Activated CD8-positive, alpha-beta T cell treated with anti-CD3 and anti-CD28 coated beads, Interleukin-2, amount 10 ng/mL, durations not matched to agents 7 days and 5 days (primary cell): ENCODE measurements around the gene NEDD4. TPM values are rescaled to one million over a fixed set of nuclear protein-coding genes. Genes with fewer than 3 reads are reported as not detected.

Experiments used
- ATAC-seq: fragments of 150-1000 bp; cut with Tn5 transposase; one replicate; pipeline ENCODE4 v1.10.0; 2021; ENCODE audit warnings: moderate library complexity
- CTCF ChIA-PET: fragments of 350-600 bp; sonication (Branson Sonifier 250); formaldehyde crosslinking; loops from one replicate; lab custom pipeline; 2021; ENCODE audit warnings: antibody characterized with exemption; lab: Charles Lee
- POLR2A ChIA-PET: fragments of 350-600 bp; sonication (Branson Sonifier 250); formaldehyde crosslinking; loops from one replicate; lab custom pipeline; 2021; ENCODE audit warnings: antibody characterized with exemption; lab: Charles Lee
- DNase-seq: peaks from one replicate; pipeline ENCODE4 v3.0.0-alpha.2; 2020
- H3K27ac Mint-ChIP-seq: one replicate; pipeline ENCODE4 v1.8.0; 2021; ENCODE audit warnings: mild to moderate bottlenecking, mixed read lengths
- H3K27me3 Mint-ChIP-seq: one replicate; pipeline ENCODE4 v1.8.0; 2021; ENCODE audit warnings: low read depth, mixed read lengths
- H3K36me3 Mint-ChIP-seq: one replicate; pipeline ENCODE4 v1.8.0; 2021; ENCODE audit warnings: low read depth, mixed read lengths
- H3K4me1 Mint-ChIP-seq: one replicate; pipeline ENCODE4 v1.8.0; 2021; ENCODE audit warnings: low read depth, mixed read lengths
- H3K4me3 Mint-ChIP-seq: one replicate; pipeline ENCODE4 v1.8.0; 2021; ENCODE audit warnings: mild to moderate bottlenecking, mixed read lengths
- H3K9me3 Mint-ChIP-seq: one replicate; pipeline ENCODE4 v1.8.0; 2022; ENCODE audit warnings: mixed read lengths; ENCODE audit not compliant: insufficient read depth
- total RNA-seq, 2 experiments: library from RNA; stranded (reverse); gene quantifications; one replicate each; pipeline ENCODE4 v1.2.3, GENCODE V29; 2021

Gene NEDD4
- total RNA-seq, 2 experiments from 2014 or later, result 5.7 to 6.2 TPM

DNA sequence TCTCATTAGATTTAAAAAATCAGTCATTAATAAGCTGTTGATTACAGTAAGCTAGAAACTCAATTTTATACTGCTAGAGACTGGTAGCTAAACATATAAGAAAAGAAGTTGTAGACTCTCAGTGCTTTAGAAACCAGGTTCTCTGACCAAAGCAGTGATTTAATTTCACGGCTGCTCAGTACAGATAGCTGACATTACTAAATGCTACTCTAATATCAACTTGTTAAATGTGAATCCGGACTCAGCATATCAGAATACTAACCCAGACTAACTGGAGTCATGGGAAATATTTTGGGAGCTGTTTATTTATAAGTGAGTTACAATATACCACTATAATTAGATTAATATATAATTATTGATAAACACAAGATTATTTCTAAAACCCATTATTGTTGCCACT, 80.4 kb downstream of the NEDD4 start:
- ATAC-seq (no peak), DNase-seq (no peak)
- Mint-ChIP-seq H3K4me3 (no peak overlapping the region), H3K27me3 (no peaks in the 10 kb centered on the region), H3K4me1 (no peaks in the 10 kb centered on the region), H3K9me3 (no peaks in the 10 kb centered on the region), H3K36me3 (no peaks in the 10 kb centered on the region), H3K27ac (no peak overlapping the region)
- CTCF ChIA-PET, result no interaction called here
- POLR2A ChIA-PET, result no interaction called here

DNA sequence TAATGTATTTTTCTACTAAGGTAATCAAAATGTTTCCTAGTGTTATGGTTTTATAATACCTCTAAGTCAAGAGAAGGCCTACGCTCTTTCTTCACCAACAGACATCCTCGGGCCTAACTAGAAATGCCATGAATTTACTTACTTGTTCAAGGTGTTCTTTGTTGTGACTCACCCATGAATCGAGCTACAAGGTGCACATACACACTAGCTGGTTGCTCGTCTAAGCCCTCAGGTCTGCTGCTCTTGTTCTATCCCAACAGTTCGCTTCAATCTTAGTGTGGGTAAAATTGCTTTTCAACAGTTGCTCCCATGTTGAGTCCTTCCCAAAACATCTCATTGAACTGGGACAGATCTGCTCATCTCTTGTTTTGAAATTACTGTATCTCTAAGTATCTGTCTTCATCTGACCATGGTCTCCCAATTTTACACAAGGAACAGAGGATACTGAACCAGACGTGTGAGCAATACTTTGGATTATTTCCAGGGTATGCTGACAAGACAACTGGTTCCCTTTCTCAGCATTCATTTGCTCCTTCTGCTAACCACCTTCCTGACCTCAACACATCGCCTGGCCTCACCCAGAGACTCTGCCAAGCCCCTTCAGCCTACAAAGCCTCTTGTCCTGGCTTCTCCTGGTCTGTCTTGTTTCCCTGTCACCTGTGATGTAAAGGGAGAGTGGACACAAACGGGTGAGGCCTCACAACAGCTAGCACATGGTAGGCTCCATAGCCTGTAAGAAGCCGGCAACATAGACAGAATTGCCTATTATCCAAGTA, 84.2 kb downstream of the NEDD4 start:
- ChIA-PET POLR2A (no interaction called here), CTCF (no interaction called here)
- Mint-ChIP-seq H3K4me3 (no peak overlapping the region), H3K4me1 (no peaks in the 10 kb centered on the region), H3K36me3 (no peaks in the 10 kb centered on the region), H3K27ac (no peak overlapping the region), H3K9me3 (no peaks in the 10 kb centered on the region), H3K27me3 (no peaks in the 10 kb centered on the region)
- ATAC-seq (no peak), DNase-seq (no peak)

DNA sequence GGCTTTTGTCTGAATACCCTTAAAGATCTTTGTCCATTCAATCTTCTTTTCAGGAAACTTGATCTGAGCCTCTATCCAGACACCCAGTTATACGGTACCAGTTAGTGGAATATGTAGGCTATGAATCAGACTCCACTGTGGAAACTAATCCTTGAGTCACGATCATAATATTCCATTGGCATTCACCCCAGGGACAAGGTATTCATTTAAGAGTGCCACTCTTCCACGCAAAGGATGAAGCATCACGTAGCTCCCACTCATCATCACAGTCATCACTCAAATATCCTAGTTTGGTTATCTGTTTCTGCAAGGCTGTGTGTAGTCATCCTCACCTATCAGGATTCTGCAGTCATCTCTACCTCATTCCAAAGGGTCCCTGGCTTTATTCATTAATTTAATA, 85.6 kb downstream of the NEDD4 start:
- CTCF ChIA-PET, result interaction anchor here (1.3 to 1.5 kb wide), 2 partner anchors 10 to 11 kb away, joined by 4 to 5 read pairs; no protein-coding TSS in a partner anchor

DNA sequence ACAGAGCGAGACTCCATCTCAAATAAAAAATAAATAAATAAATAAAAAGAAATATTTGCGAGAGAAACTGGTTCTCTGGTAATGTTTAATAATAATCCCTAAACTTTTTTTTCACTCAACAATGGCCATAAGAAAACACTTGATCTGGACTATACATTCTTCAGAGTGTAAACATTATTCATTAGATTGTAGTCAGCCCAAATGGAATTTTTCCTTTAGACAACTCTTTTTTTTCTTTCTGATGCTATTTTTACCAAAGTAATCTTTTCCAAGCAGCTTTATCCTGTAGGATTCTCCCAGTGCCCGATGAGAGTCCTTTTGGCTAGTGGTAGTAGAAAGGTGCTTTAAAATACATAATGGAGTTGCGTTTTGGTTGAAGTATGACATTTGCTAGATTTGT, 90.4 kb downstream of the NEDD4 start:
- Mint-ChIP-seq H3K4me3 (no peak overlapping the region), H3K9me3 (no peaks in the 10 kb centered on the region), H3K36me3 (no peaks in the 10 kb centered on the region), H3K4me1 (no peaks in the 10 kb centered on the region), H3K27me3 (no peaks in the 10 kb centered on the region), H3K27ac (no peak overlapping the region)
- DNase-seq (no peak), ATAC-seq (no peak)
- CTCF ChIA-PET, result no interaction called here
- POLR2A ChIA-PET, result no interaction called here

More for the DNA sequence above, 85.6 kb downstream of the NEDD4 start:
- Mint-ChIP-seq H3K4me3 (no peak overlapping the region), H3K27ac (no peak overlapping the region), H3K9me3 (no peaks in the 10 kb centered on the region), H3K36me3 (no peaks in the 10 kb centered on the region), H3K4me1 (no peaks in the 10 kb centered on the region), H3K27me3 (no peaks in the 10 kb centered on the region)
- POLR2A ChIA-PET, result no interaction called here
- no peak for DNase-seq
- ATAC-seq, result no peak

DNA sequence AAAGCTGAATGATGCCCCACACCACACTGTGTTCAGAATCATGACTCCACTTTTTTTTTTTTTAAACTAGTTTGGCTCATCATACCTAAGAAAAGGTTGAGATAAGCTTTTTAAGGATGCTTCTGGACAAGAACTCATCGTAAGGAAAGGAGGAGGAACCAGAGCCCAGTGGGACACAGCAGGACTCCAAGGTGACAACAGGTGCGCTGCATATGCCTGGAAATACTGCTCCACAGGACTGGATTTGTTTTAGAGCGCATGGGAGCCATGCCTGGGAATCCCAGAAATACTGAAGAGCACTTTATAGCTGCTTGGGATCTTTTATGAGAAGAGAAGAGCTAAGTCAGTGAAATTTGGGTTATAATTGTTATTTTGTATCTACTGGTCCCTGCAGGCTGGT, 93.4 kb downstream of the NEDD4 start:
- ATAC-seq, result no peak
- CTCF ChIA-PET, result interaction anchor here (1.0 to 1.5 kb wide), 3 partner anchors 17 to 152 kb away, joined by 3 to 7 read pairs (median 7); no protein-coding TSS in a partner anchor
- no peaks in the 10 kb centered on the region for H3K36me3 Mint-ChIP-seq
- no peaks in the 10 kb centered on the region for H3K27me3 Mint-ChIP-seq
- H3K4me1 Mint-ChIP-seq, result peaks cover 9% of the 10 kb centered on the region
- H3K4me3 Mint-ChIP-seq, result no peak overlapping the region
- DNase-seq, result no peak
- no peaks in the 10 kb centered on the region for H3K9me3 Mint-ChIP-seq
- POLR2A ChIA-PET, result no interaction called here
- no peak overlapping the region for H3K27ac Mint-ChIP-seq

DNA sequence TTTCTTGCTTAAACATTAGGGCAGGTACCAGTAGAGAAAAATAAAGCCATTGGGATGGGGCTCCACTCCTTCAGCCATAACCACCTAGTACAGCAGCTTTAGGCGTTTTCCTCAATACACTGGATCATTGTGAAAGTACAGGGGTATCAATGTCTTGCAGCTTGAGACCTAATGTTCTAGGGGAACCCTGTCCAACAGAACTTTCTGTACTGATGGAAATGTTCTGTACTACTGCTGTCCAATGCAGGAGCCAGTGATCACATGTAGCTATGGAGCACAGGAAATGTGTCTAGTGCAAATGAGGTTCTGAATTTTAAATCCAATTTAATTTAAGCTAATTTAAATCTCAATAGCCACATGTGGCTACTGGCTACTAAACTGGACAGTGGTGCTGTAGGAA, 93.9 kb downstream of the NEDD4 start:
- Mint-ChIP-seq H3K27me3 (no peaks in the 10 kb centered on the region), H3K4me3 (no peak overlapping the region), H3K27ac (no peak overlapping the region), H3K4me1 (peaks cover 12% of the 10 kb centered on the region), H3K36me3 (no peaks in the 10 kb centered on the region), H3K9me3 (no peaks in the 10 kb centered on the region)
- DNase-seq, result no peak
- CTCF ChIA-PET, result interaction anchor here (1.0 to 1.5 kb wide), 3 partner anchors 18 to 153 kb away, joined by 3 to 7 read pairs (median 7); no protein-coding TSS in a partner anchor
- no peak for ATAC-seq
- POLR2A ChIA-PET, result interaction anchor here (0.7 kb wide), 1 partner anchor 20 kb away, joined by 3 read pairs; no protein-coding TSS in a partner anchor

DNA sequence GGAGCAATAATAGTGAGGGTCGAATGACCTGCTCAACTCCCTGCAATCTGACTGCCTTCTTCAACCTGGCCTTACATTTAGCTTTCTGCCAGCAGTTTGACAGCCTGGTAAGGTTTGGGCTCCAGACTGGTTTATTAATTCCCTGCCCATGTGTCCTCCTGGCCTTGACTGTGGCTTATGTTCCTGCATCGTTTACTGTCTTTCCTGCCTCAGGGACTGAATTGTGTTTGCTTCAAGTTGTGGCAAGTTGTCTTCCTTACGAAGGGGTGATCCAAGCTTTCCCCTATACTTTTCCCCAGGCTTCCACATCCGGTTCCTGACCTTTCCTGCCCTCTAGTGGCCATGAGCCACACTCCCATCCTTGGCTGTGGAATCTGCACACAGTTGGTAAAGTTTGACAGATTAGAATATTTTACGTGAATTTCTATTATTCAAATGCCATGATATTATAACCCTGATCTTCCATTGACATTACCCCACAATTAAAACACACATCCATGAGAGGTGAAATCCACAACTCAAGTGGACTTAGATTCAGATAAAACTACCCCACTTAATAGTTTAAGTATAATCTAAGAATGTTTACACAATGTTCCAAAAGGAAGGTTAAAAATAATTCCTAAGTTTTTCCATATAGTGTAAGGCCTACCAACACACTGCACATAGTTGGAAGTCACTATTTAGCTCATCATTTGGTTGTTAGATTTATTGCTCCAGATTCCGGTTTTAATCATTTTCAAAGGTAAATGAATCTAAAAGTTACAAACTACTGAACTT, 95.7 kb downstream of the NEDD4 start:
- POLR2A ChIA-PET, result no interaction called here
- Mint-ChIP-seq H3K4me1 (peaks cover 18% of the 10 kb centered on the region), H3K9me3 (no peaks in the 10 kb centered on the region), H3K36me3 (no peaks in the 10 kb centered on the region), H3K4me3 (no peak overlapping the region), H3K27me3 (no peaks in the 10 kb centered on the region), H3K27ac (no peak overlapping the region)
- ATAC-seq (no peak), DNase-seq (peak; percentile 31)
- CTCF ChIA-PET, result interaction anchor here (1.1 kb wide), 1 partner anchor 17 kb away, joined by 4 read pairs; no protein-coding TSS in a partner anchor

DNA sequence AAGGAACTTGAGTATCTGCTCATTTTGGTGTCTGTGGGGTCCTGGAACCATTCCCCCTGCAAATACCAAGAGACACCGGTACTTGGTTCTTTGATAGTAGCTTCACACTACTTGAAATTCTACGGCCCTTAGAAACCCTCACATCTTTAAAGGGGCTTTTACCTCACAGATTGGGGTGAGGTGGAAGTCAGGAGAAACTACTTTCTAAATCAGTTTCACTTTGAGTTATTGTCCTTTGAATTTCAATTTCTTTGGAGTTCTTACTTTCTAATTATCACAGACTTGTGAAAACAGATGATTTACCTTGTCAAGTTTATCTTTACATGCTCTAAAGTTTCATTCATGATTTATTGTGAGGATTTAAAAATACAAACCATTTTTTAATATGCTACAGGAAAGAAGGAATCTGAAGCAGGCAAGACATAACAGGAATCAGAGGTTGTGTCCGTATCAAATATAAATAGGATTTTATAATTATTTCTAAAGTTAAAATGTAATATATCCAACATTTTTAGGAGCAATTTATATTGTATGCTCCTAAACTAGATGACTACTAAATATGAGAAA, 98.9 kb downstream of the NEDD4 start:
- H3K27ac Mint-ChIP-seq, result no peak overlapping the region
- peaks cover 18% of the 10 kb centered on the region for H3K4me1 Mint-ChIP-seq
- DNase-seq, result no peak
- H3K27me3 Mint-ChIP-seq, result no peaks in the 10 kb centered on the region
- POLR2A ChIA-PET, result no interaction called here
- CTCF ChIA-PET, result no interaction called here
- no peak overlapping the region for H3K4me3 Mint-ChIP-seq
- no peaks in the 10 kb centered on the region for H3K36me3 Mint-ChIP-seq
- no peak for ATAC-seq
- no peaks in the 10 kb centered on the region for H3K9me3 Mint-ChIP-seq

DNA sequence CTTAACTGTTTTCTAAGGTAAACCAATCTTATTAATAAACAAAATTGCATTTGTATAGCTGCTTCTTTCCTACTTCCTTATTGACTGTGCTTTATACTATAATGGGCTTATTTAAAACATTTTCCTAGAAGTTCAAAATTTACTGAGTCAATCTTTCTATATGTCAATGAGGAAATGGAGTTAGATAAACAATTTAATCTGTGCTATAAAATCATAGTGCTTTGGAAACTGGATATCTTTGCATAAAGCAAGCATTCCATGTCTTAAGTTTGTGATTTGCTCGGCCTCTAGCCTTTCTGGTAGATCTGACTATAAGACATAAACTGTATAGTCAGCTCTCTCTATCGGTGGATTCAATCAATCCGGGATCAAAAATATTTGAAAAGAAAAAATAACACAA, 99.6 kb downstream of the NEDD4 start:
- ChIA-PET POLR2A (no interaction called here), CTCF (no interaction called here)
- peaks cover 18% of the 10 kb centered on the region for H3K4me1 Mint-ChIP-seq
- H3K9me3 Mint-ChIP-seq, result no peaks in the 10 kb centered on the region
- DNase-seq, result no peak
- no peak for ATAC-seq
- H3K27me3 Mint-ChIP-seq, result peaks cover 6% of the 10 kb centered on the region
- no peaks in the 10 kb centered on the region for H3K36me3 Mint-ChIP-seq
- no peak overlapping the region for H3K4me3 Mint-ChIP-seq
- H3K27ac Mint-ChIP-seq, result no peak overlapping the region

DNA sequence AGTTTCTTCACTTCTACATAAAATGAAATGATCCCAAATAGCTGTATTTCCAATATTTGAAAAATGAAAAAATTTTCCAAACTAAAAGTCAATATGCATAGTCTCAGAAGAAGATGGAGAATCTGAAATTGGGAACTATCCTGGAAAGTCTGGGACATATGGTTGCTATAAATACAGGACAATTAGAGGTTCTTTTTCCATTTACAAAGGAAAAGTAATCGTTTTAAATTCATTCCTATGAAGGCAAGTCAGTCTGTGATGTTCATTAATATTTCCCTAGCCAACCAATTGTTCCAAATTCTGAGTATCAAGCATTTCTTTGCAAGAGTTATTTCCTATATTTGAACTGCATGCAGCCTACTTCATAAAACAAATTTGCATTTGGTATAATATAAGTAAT, 102.2 kb downstream of the NEDD4 start:
- no peak for DNase-seq
- ATAC-seq, result no peak
- CTCF ChIA-PET, result no interaction called here
- Mint-ChIP-seq H3K27ac (no peak overlapping the region), H3K27me3 (peaks cover 15% of the 10 kb centered on the region), H3K36me3 (peaks cover 2% of the 10 kb centered on the region), H3K4me3 (no peak overlapping the region), H3K4me1 (peaks cover 16% of the 10 kb centered on the region), H3K9me3 (peaks cover 11% of the 10 kb centered on the region)
- POLR2A ChIA-PET, result no interaction called here

DNA sequence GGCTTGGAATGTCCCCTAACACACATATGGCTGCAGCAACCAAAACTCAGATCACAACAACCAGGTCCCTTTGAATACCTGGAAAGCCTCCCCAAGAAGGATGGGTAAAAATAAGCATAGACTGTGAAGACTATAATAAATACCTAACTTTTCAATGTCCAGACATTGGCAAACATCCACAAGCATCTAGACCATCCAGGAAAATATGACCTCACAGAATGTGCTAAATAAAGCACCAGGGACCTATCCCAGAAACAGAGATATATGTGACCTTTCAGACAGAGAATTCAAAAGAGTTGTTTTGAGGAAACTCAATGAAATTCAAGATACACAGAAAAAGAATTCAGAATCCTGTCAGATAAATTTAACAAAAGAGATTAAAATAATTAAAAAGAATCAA, 109.2 kb downstream of the NEDD4 start:
- POLR2A ChIA-PET, result no interaction called here
- DNase-seq, result no peak
- H3K4me1 Mint-ChIP-seq, result no peaks in the 10 kb centered on the region
- H3K36me3 Mint-ChIP-seq, result peaks cover 2% of the 10 kb centered on the region
- H3K27ac Mint-ChIP-seq, result no peak overlapping the region
- H3K27me3 Mint-ChIP-seq, result peaks cover 15% of the 10 kb centered on the region
- ATAC-seq, result no peak
- CTCF ChIA-PET, result no interaction called here
- H3K9me3 Mint-ChIP-seq, result peaks cover 17% of the 10 kb centered on the region
- H3K4me3 Mint-ChIP-seq, result no peak overlapping the region

DNA sequence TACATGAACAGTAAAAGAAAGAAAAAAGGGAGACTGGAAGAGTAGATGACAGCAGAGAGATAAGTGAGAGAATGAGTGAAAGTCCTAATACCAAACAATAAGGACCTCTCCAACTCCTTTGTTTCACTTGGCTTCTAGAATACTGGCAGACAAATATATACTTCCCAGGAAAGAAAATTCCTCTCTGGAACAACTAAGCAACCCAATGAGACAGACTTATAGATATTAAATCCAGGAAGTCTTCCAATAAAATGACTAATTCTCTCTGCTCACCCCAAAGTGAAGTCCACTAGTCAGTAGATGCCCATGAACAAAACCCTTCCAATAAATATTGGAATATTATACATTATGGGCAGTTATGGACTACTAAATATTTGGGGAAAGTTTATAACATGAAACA, 114.2 kb downstream of the NEDD4 start:
- no peak for DNase-seq
- CTCF ChIA-PET, result no interaction called here
- H3K4me3 Mint-ChIP-seq, result no peak overlapping the region
- H3K36me3 Mint-ChIP-seq, result no peaks in the 10 kb centered on the region
- POLR2A ChIA-PET, result no interaction called here
- H3K9me3 Mint-ChIP-seq, result no peaks in the 10 kb centered on the region
- H3K27me3 Mint-ChIP-seq, result peaks cover 2% of the 10 kb centered on the region
- H3K4me1 Mint-ChIP-seq, result no peaks in the 10 kb centered on the region
- H3K27ac Mint-ChIP-seq, result no peak overlapping the region
- ATAC-seq, result no peak
